SK-N-SH (cell line): ENCODE measurements around the gene C2orf66.

Source experiments
- CHD2 ChIP-seq: fragments of 150-350 bp; IDR thresholded peaks from 2 replicates; pipeline ENCODE4 v1.6.1; 2018; ENCODE audit warnings: low read length; ENCODE audit not compliant: partially characterized antibody
- SIN3A ChIP-seq: IDR thresholded peaks from 2 replicates; pipeline ENCODE4 v1.6.1; 2012; ENCODE audit warnings: low read depth, mild to moderate bottlenecking, low read length, moderate library complexity, borderline replicate concordance
- SMC3 ChIP-seq: IDR thresholded peaks from 2 replicates; pipeline ENCODE4 v1.6.1; 2012; ENCODE audit warnings: low read depth, low read length, improper control_type of control experiment
- TF ChIP-seq, protein P1 (sequence below): fragments of 200-600 bp; sonication (generic); IDR thresholded peaks from 2 replicates; pipeline ENCODE4 v1.6.1; 2017; ENCODE audit warnings: antibody characterized with exemption, mild to moderate bottlenecking, moderate library complexity

GRCh38 chr2:196802401-196802800, 6.8 kb downstream of the C2orf66 start:
- TF ChIP-seq, protein P1, sequence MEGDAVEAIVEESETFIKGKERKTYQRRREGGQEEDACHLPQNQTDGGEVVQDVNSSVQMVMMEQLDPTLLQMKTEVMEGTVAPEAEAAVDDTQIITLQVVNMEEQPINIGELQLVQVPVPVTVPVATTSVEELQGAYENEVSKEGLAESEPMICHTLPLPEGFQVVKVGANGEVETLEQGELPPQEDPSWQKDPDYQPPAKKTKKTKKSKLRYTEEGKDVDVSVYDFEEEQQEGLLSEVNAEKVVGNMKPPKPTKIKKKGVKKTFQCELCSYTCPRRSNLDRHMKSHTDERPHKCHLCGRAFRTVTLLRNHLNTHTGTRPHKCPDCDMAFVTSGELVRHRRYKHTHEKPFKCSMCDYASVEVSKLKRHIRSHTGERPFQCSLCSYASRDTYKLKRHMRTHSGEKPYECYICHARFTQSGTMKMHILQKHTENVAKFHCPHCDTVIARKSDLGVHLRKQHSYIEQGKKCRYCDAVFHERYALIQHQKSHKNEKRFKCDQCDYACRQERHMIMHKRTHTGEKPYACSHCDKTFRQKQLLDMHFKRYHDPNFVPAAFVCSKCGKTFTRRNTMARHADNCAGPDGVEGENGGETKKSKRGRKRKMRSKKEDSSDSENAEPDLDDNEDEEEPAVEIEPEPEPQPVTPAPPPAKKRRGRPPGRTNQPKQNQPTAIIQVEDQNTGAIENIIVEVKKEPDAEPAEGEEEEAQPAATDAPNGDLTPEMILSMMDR: no peak
- TF ChIP-seq CHD2 (no peak), SIN3A (no peak), SMC3 (no peak)
